ENCODE measurements around the gene ZNF319. TPM values are rescaled to one million over a fixed set of nuclear protein-coding genes. Genes with fewer than 3 reads are reported as not detected.

ZNF319 gene
- polyA plus RNA-seq, 1 donor (not counting 4 experiments of a cell fraction or from before 2014, with no cell fraction given) = 3.3 TPM

DNA sequence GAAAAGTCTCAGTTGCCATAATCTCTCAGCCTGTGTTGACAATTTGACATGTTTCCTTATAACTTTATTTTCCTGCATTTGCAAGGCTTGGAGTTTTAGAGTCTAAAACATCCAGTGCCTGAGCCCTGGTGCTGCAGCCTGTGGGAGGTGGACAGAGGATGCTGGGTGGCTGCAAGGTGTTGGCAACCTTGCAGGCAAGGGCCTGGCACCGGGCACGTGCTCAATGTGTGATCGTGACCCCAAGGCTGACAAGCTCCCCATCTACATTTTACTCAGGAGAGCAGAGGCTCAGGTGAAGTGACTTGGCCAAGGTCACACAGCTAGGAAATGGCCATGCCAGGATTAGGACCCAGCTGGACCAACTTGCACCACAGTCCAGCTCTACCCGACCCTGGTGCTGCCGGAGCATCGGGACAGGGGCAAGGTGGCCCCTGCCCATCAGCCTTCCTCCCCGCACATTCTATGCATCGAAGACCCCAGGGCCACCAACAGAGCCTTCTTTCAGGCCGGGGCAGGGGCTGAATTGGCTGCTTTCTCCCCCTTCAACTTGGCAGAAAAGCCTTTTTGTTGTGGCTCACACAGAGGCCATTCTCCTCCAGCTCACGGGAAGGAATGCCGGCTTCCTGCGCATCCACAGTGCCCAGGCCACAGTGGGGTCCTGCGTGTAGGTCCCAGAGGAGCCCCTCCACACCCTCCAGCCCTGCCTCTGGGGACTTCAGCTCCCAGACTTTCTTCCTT is 48.2 kb upstream of the ZNF319 start:
- TF ChIP-seq EZH2 (IDR thresholded peaks at IDR 0.05; ENCODE audit: low read length) = no peak
- TF ChIP-seq, protein P1, sequence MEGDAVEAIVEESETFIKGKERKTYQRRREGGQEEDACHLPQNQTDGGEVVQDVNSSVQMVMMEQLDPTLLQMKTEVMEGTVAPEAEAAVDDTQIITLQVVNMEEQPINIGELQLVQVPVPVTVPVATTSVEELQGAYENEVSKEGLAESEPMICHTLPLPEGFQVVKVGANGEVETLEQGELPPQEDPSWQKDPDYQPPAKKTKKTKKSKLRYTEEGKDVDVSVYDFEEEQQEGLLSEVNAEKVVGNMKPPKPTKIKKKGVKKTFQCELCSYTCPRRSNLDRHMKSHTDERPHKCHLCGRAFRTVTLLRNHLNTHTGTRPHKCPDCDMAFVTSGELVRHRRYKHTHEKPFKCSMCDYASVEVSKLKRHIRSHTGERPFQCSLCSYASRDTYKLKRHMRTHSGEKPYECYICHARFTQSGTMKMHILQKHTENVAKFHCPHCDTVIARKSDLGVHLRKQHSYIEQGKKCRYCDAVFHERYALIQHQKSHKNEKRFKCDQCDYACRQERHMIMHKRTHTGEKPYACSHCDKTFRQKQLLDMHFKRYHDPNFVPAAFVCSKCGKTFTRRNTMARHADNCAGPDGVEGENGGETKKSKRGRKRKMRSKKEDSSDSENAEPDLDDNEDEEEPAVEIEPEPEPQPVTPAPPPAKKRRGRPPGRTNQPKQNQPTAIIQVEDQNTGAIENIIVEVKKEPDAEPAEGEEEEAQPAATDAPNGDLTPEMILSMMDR (optimal IDR thresholded peaks at IDR 0.05 in 1 of 3, IDR thresholded peaks at IDR 0.05 in 1 of 3, conservative IDR thresholded peaks at IDR 0.05 in 1 of 3; ENCODE audit: extremely low read depth in 1 of 3, insufficient read depth in 2 of 3, low read length in 3 of 3) = no peak

DNA sequence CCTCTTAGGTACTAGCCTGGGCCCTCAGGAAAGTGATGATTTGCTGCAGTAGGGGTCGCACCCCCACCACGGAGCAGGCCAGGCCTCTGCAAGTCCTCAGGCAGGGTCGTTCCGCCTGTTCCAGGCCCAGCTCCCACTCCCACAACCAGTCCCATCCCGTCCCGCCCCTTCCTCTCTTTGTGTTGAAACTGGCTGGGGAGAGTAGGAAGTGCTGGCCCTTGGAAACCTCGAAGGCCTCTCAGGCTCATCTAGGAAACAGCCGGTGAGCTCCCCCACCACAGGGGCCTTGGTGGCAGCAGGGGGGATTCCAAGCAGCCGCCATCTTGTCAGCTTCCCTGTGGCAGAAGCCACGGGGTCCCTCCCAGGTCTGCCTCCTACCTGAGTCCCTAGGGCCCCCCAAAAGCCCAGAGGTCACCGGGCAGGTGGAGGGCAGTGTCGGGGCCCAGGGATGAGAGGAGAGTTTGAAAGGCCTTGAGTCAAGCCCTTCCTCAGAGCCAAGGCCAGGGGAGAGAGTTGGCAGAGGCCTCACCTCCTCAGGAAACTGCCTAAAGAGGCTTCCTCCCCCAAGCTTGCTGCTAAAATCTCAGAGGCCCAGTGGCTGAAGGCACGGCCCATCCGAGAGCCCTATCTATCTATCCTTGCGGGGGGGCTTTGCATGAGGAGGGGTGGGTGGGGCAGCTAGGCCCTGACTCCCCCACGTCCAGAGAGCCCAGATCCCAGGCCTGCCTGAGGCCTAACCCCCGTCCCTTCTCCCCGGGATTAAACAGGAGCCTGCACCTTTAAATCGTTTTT is 47.3 kb upstream of the ZNF319 start:
- dilution Hi-C loops (cut with MboI; ENCODE audit: extremely low pct_ligation_motif_present, low sequenced_read_pairs) = no loop called here
- Histone ChIP-seq H2AFZ (ENCODE audit: control insufficient read depth, low read length) (no peak overlapping the region), H3K4me3 (ENCODE audit: control insufficient read depth in 2 of 3, extremely low read depth in 1 of 3, insufficient read depth in 2 of 3, low read depth in 1 of 3, low read length in 3 of 3) (no peak overlapping the region), H3K9ac (ENCODE audit: control insufficient read depth, extremely low read depth, insufficient read depth, low read length) (no peak overlapping the region), H3K4me2 (ENCODE audit: control insufficient read depth, extremely low read depth, insufficient read depth, low read depth, low read length) (no peak overlapping the region), H3K27ac (ENCODE audit: control insufficient read depth, insufficient read depth, low read length) (no peak overlapping the region), H3K27me3 (ENCODE audit: control insufficient read depth, extremely low read depth, insufficient read depth, low read length) (no peaks in the 10 kb centered on the region), H3K9me1 (ENCODE audit: control insufficient read depth, extremely low read depth, insufficient read depth, low read length) (no peaks in the 10 kb centered on the region), H3K4me1 (ENCODE audit: control insufficient read depth, extremely low read depth, insufficient read depth, low read length) (no peaks in the 10 kb centered on the region), H4K20me1 (ENCODE audit: control insufficient read depth, extremely low read depth, insufficient read depth, low read length) (no peaks in the 10 kb centered on the region), H3K79me2 (ENCODE audit: control insufficient read depth, insufficient read depth, low read length) (no peaks in the 10 kb centered on the region), H3K9me3 (ENCODE audit: control insufficient read depth, low read depth, low read length) (no peaks in the 10 kb centered on the region), H3K36me3 (ENCODE audit: control insufficient read depth in 2 of 2, extremely low read depth in 1 of 2, insufficient read depth in 2 of 2, low read length in 2 of 2) (peaks cover 0 to 1% of the 10 kb centered on the region in 2 experiments)
- TF ChIP-seq, protein P1 (optimal IDR thresholded peaks at IDR 0.05 in 1 of 3, IDR thresholded peaks at IDR 0.05 in 1 of 3, conservative IDR thresholded peaks at IDR 0.05 in 1 of 3; ENCODE audit: extremely low read depth in 1 of 3, insufficient read depth in 2 of 3, low read length in 3 of 3) = no peak
- no peak for TF ChIP-seq EZH2 (IDR thresholded peaks at IDR 0.05; ENCODE audit: low read length)
- no peak for FAIRE-seq
- DNase-seq (ENCODE audit: low read depth, low spot score) = no peak

More for the DNA sequence above, 48.2 kb upstream of the ZNF319 start:
- FAIRE-seq (no peak), DNase-seq (ENCODE audit: low read depth, low spot score) (no peak)
- dilution Hi-C loops (cut with MboI; ENCODE audit: extremely low pct_ligation_motif_present, low sequenced_read_pairs) = no loop called here
- H3K79me2 ChIP-seq (ENCODE audit: control insufficient read depth, insufficient read depth, low read length) = no peaks in the 10 kb centered on the region
- H3K9me1 ChIP-seq (ENCODE audit: control insufficient read depth, extremely low read depth, insufficient read depth, low read length) = no peaks in the 10 kb centered on the region
- no peaks in the 10 kb centered on the region for H4K20me1 ChIP-seq (ENCODE audit: control insufficient read depth, extremely low read depth, insufficient read depth, low read length)
- no peak overlapping the region for H3K4me3 ChIP-seq (ENCODE audit: control insufficient read depth in 2 of 3, extremely low read depth in 1 of 3, insufficient read depth in 2 of 3, low read depth in 1 of 3, low read length in 3 of 3)
- H3K27me3 ChIP-seq (ENCODE audit: control insufficient read depth, extremely low read depth, insufficient read depth, low read length) = no peaks in the 10 kb centered on the region
- H3K27ac ChIP-seq (ENCODE audit: control insufficient read depth, insufficient read depth, low read length) = no peak overlapping the region
- no peaks in the 10 kb centered on the region for H3K4me1 ChIP-seq (ENCODE audit: control insufficient read depth, extremely low read depth, insufficient read depth, low read length)
- H3K4me2 ChIP-seq (ENCODE audit: control insufficient read depth, extremely low read depth, insufficient read depth, low read depth, low read length) = no peak overlapping the region
- H3K9ac ChIP-seq (ENCODE audit: control insufficient read depth, extremely low read depth, insufficient read depth, low read length) = no peak overlapping the region
- peaks cover 0 to 1% of the 10 kb centered on the region in 2 experiments for H3K36me3 ChIP-seq (ENCODE audit: control insufficient read depth in 2 of 2, extremely low read depth in 1 of 2, insufficient read depth in 2 of 2, low read length in 2 of 2)
- no peak overlapping the region for H2AFZ ChIP-seq (ENCODE audit: control insufficient read depth, low read length)
- H3K9me3 ChIP-seq (ENCODE audit: control insufficient read depth, low read depth, low read length) = no peaks in the 10 kb centered on the region

Measured in keratinocyte (primary cell).